ENCODE measurements around the gene MTARC2.

Gene MTARC2

GRCh38 chr1:220828179-220828490 lies 80.0 kb downstream of the MTARC2 start:
- no peak for DNase-seq (ENCODE audit: low read depth)

GRCh38 chr1:220828950-220829586 lies 80.9 kb downstream of the MTARC2 start:
- no peak for DNase-seq (ENCODE audit: low read depth)

DNA sequence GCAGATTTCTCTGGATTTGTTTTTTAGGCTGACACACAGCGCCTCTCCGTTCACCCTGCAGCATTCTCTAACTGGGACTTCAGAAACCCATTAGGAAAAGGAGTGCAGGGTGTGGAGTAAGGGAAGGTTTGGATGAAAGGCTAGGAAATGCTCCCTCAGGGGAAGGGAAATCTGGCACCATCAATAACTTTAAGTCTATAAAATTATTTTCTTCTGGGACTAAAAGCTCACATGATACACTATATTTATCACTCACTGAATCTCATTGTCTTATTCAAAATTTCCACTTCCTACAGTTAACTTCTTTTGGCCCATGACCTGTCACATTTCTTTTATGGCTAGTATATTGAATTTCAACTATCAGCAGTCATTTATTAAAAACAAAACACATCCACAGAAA lies 85.3 kb downstream of the MTARC2 start:
- no peak for DNase-seq (ENCODE audit: low read depth)

Data from stimulated activated CD8-positive, alpha-beta memory T cell treated with anti-CD3 and anti-CD28 coated beads, Interleukin-12 subunit alpha, Interleukin-12 subunit beta, amount 100 ng/mL, for 4 hours (primary cell).